SJCRH30 (cell line): ENCODE data around the gene DENND1A. TPM values are rescaled to one million over a fixed set of nuclear protein-coding genes. Genes with fewer than 3 reads are reported as not detected.

Experiments used
- DNase-seq, 2 experiments: peaks; one replicate each; pipeline ENCODE4 v3.0.0-alpha.2; 2015 to 2020
- H3K27ac ChIP-seq: fragments of 250-450 bp; sonication (Bioruptor Pico); 2 replicates; pipeline ENCODE4 v1.5.1; 2020; ENCODE audit warnings: mild to moderate bottlenecking, moderate library complexity
- H3K27me3 ChIP-seq: fragments of 250-450 bp; sonication (Bioruptor Pico); 2 replicates; pipeline ENCODE4 v1.5.1; 2020; ENCODE audit warnings: mild to moderate bottlenecking, moderate library complexity
- H3K36me3 ChIP-seq: fragments of 250-450 bp; sonication (Bioruptor Pico); 2 replicates; pipeline ENCODE4 v1.5.1; 2020; ENCODE audit warnings: mild to moderate bottlenecking, moderate library complexity
- H3K4me1 ChIP-seq: fragments of 250-450 bp; sonication (Bioruptor Pico); 2 replicates; pipeline ENCODE4 v1.5.1; 2020; ENCODE audit warnings: mild to moderate bottlenecking, moderate library complexity
- H3K4me3 ChIP-seq: fragments of 250-450 bp; sonication (Bioruptor Pico); 2 replicates; pipeline ENCODE4 v1.5.1; 2020; ENCODE audit warnings: mild to moderate bottlenecking, moderate library complexity
- H3K9me3 ChIP-seq: fragments of 250-450 bp; sonication (Bioruptor Pico); replicated peaks from 2 replicates; pipeline ENCODE4 v1.5.1; 2020; ENCODE audit warnings: mild to moderate bottlenecking, moderate library complexity
- total RNA-seq: library from RNA; depleted of rRNA; stranded (reverse); fragments of >200 nt; shearing (Covaris generic); gene quantifications from 2 replicates; pipeline ENCODE4 v1.2.3, GENCODE V29; 2014

The DENND1A gene
- total RNA-seq, 1 experiment from 2014 or later, result 41.3 TPM

GRCh38 chr9:123689701-123690428 is 240.1 kb downstream of the DENND1A start:
- H3K27me3 ChIP-seq, result no peaks in the 10 kb centered on the region
- H3K4me1 ChIP-seq, result peaks cover 24% of the 10 kb centered on the region
- DNase-seq, result peak; percentile 18 to 25
- no peak overlapping the region for H3K4me3 ChIP-seq
- 0 out of 2 replicates have a peak, but pooled peaks cover 2% of the 10 kb centered on the region for H3K9me3 ChIP-seq
- H3K27ac ChIP-seq, result no peak overlapping the region
- no peaks in the 10 kb centered on the region for H3K36me3 ChIP-seq

- peaks cover 24% of the 10 kb centered on the region for H3K4me1 ChIP-seq
- peak overlapping the region; percentile 8 for H3K4me3 ChIP-seq
- DNase-seq, result peak; percentile 64 to 88
- peak overlapping the region; percentile 21 for H3K27ac ChIP-seq
- H3K36me3 ChIP-seq, result no peaks in the 10 kb centered on the region
- no peaks in the 10 kb centered on the region for H3K9me3 ChIP-seq
- no peaks in the 10 kb centered on the region for H3K27me3 ChIP-seq
These were observed 242.6 kb downstream of the DENND1A start for GRCh38 chr9:123687246-123687751.

- DNase-seq, result no peak
- Histone ChIP-seq H3K9me3 (no peaks in the 10 kb centered on the region), H3K27me3 (no peaks in the 10 kb centered on the region), H3K4me1 (peaks cover 24% of the 10 kb centered on the region), H3K4me3 (no peak overlapping the region; the same call in 1 of the 2 replicates), H3K27ac (no peak overlapping the region), H3K36me3 (no peaks in the 10 kb centered on the region)
These were observed 243.1 kb downstream of the DENND1A start for GRCh38 chr9:123686829-123687192.

GRCh38 chr9:123686131-123686828 is 243.6 kb downstream of the DENND1A start:
- peak in 1 of 2 experiments; percentile 32 for DNase-seq
- Histone ChIP-seq H3K9me3 (no peaks in the 10 kb centered on the region), H3K27ac (no peak overlapping the region), H3K4me3 (no peak overlapping the region), H3K36me3 (no peaks in the 10 kb centered on the region), H3K27me3 (no peaks in the 10 kb centered on the region), H3K4me1 (peaks cover 24% of the 10 kb centered on the region)

- Histone ChIP-seq H3K9me3 (no peaks in the 10 kb centered on the region), H3K4me3 (no peak overlapping the region), H3K27me3 (no peaks in the 10 kb centered on the region), H3K27ac (no peak overlapping the region), H3K4me1 (peaks cover 24% of the 10 kb centered on the region), H3K36me3 (no peaks in the 10 kb centered on the region)
- no peak for DNase-seq
These were observed 244.3 kb downstream of the DENND1A start for GRCh38 chr9:123685489-123686083.

GRCh38 chr9:123684393-123685149 is 245.4 kb downstream of the DENND1A start:
- Histone ChIP-seq H3K9me3 (no peaks in the 10 kb centered on the region), H3K27ac (no peak overlapping the region), H3K36me3 (no peaks in the 10 kb centered on the region), H3K4me3 (no peak overlapping the region), H3K27me3 (no peaks in the 10 kb centered on the region), H3K4me1 (peaks cover 32% of the 10 kb centered on the region)
- DNase-seq, result no peak

GRCh38 chr9:123682746-123683145 is 247.2 kb downstream of the DENND1A start:
- no peak for DNase-seq
- H3K27me3 ChIP-seq, result no peaks in the 10 kb centered on the region
- H3K9me3 ChIP-seq, result no peaks in the 10 kb centered on the region
- H3K27ac ChIP-seq, result no peak overlapping the region
- H3K4me3 ChIP-seq, result no peak overlapping the region
- H3K4me1 ChIP-seq, result peaks cover 39% of the 10 kb centered on the region
- H3K36me3 ChIP-seq, result no peaks in the 10 kb centered on the region

GRCh38 chr9:123680352-123680751 is 249.6 kb downstream of the DENND1A start:
- Histone ChIP-seq H3K27me3 (no peaks in the 10 kb centered on the region), H3K36me3 (no peaks in the 10 kb centered on the region), H3K4me3 (no peak overlapping the region), H3K27ac (no peak overlapping the region), H3K9me3 (no peaks in the 10 kb centered on the region), H3K4me1 (peaks cover 25% of the 10 kb centered on the region)
- DNase-seq, result no peak

GRCh38 chr9:123679330-123679987 is 250.5 kb downstream of the DENND1A start:
- peak; percentile 78 to 90 for DNase-seq
- peaks cover 25% of the 10 kb centered on the region for H3K4me1 ChIP-seq
- H3K27ac ChIP-seq, result peak overlapping the region; percentile 35
- peak overlapping the region; percentile 8 for H3K4me3 ChIP-seq
- no peaks in the 10 kb centered on the region for H3K27me3 ChIP-seq
- H3K36me3 ChIP-seq, result no peaks in the 10 kb centered on the region
- no peaks in the 10 kb centered on the region for H3K9me3 ChIP-seq

- Histone ChIP-seq H3K4me3 (peak overlapping the region; percentile 8), H3K4me1 (peaks cover 25% of the 10 kb centered on the region), H3K27ac (peak overlapping the region; percentile 35), H3K36me3 (no peaks in the 10 kb centered on the region), H3K27me3 (no peaks in the 10 kb centered on the region), H3K9me3 (no peaks in the 10 kb centered on the region)
- DNase-seq, result peak in 1 of 2 experiments; percentile 48
These were observed 251.0 kb downstream of the DENND1A start for GRCh38 chr9:123678878-123679329.

- Histone ChIP-seq H3K36me3 (no peaks in the 10 kb centered on the region), H3K4me3 (no peak overlapping the region; the same call in 1 of the 2 replicates), H3K27me3 (no peaks in the 10 kb centered on the region), H3K4me1 (peaks cover 25% of the 10 kb centered on the region), H3K9me3 (no peaks in the 10 kb centered on the region), H3K27ac (peak overlapping the region; percentile 35; the same call in 1 of the 2 replicates)
- DNase-seq, result peak; percentile 23 to 46
These were observed 251.7 kb downstream of the DENND1A start for GRCh38 chr9:123678038-123678877.

- no peak for DNase-seq
- Histone ChIP-seq H3K36me3 (no peaks in the 10 kb centered on the region), H3K4me3 (no peak overlapping the region), H3K9me3 (no peaks in the 10 kb centered on the region), H3K27ac (no peak overlapping the region), H3K27me3 (no peaks in the 10 kb centered on the region), H3K4me1 (peaks cover 25% of the 10 kb centered on the region)
These were observed 253.1 kb downstream of the DENND1A start for GRCh38 chr9:123676869-123677268.

GRCh38 chr9:123669346-123669745 is 260.6 kb downstream of the DENND1A start:
- no peaks in the 10 kb centered on the region for H3K27me3 ChIP-seq
- DNase-seq, result peak; percentile 83 to 88
- H3K27ac ChIP-seq, result peak overlapping the region; percentile 22
- no peaks in the 10 kb centered on the region; the same call in 1 of the 2 replicates for H3K9me3 ChIP-seq
- peaks cover 16% of the 10 kb centered on the region for H3K4me1 ChIP-seq
- H3K4me3 ChIP-seq, result no peak overlapping the region
- H3K36me3 ChIP-seq, result no peaks in the 10 kb centered on the region; the same call in 1 of the 2 replicates
